Keratinocyte (primary cell): ENCODE measurements around the gene ELF2.

Source experiments
- EZH2 ChIP-seq: IDR thresholded peaks from one replicate; pipeline ENCODE4 v1.6.1; 2012; ENCODE audit warnings: inconsistent platforms, mild to moderate bottlenecking, low read length, moderate library complexity
- TF ChIP-seq, protein P1 (sequence below), 3 experiments: IDR thresholded peaks in 1 of 3; conservative IDR thresholded peaks in 1 of 3; optimal IDR thresholded peaks in 1 of 3; 2 replicates in 2 of 3; 3 replicates in 1 of 3; pipeline versions ENCODE3 to v1.5.1; 2011; ENCODE audit warnings: low read length in 3 of 3, mild to moderate bottlenecking in 3 of 3, moderate library complexity in 2 of 3, control low read depth in 1 of 3, inconsistent platforms in 1 of 3; ENCODE audit not compliant: insufficient read depth in 2 of 3; ENCODE audit errors: extremely low read depth in 1 of 3

DNA sequence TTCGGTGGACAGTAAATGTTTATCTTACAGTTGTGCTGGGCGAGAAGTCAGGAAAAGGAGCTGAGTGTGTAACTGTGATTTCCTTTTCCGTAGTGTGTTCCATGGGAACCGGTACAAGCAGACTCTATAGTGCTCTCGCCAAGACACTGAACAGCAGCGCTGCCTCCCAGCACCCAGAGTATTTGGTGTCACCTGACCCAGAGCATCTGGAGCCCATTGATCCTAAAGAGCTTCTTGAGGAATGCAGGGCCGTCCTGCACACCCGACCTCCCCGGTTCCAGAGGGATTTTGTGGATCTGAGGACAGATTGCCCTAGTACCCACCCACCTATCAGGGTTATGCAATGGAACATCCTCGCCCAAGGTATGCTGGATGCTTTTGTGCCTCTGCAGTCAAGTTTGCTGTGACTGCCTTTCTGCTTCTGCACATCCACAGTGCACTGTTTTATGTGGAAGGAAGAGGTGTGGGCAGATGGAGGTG, 134.0 kb downstream of the ELF2 start:
- TF ChIP-seq, protein P1, sequence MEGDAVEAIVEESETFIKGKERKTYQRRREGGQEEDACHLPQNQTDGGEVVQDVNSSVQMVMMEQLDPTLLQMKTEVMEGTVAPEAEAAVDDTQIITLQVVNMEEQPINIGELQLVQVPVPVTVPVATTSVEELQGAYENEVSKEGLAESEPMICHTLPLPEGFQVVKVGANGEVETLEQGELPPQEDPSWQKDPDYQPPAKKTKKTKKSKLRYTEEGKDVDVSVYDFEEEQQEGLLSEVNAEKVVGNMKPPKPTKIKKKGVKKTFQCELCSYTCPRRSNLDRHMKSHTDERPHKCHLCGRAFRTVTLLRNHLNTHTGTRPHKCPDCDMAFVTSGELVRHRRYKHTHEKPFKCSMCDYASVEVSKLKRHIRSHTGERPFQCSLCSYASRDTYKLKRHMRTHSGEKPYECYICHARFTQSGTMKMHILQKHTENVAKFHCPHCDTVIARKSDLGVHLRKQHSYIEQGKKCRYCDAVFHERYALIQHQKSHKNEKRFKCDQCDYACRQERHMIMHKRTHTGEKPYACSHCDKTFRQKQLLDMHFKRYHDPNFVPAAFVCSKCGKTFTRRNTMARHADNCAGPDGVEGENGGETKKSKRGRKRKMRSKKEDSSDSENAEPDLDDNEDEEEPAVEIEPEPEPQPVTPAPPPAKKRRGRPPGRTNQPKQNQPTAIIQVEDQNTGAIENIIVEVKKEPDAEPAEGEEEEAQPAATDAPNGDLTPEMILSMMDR (optimal IDR thresholded peaks at IDR 0.05 in 1 of 3, IDR thresholded peaks at IDR 0.05 in 1 of 3, conservative IDR thresholded peaks at IDR 0.05 in 1 of 3; ENCODE audit: extremely low read depth in 1 of 3, insufficient read depth in 2 of 3, low read length in 3 of 3): no peak
- TF ChIP-seq EZH2: no peak
